K562 (cell line): ENCODE measurements around the gene CRAT. TPM values are rescaled to one million over a fixed set of nuclear protein-coding genes. Genes with fewer than 3 reads are reported as not detected.

ENCODE experiments used
- ADNP ChIP-seq: fragments of 200-800 bp; sonication (Bioruptor generic); IDR thresholded peaks from 2 replicates; pipeline ENCODE4 v1.6.1; 2016; ENCODE audit warnings: missing genetic modification characterization, missing compliant biosample characterization
- AFF4 ChIP-seq: sonication (generic); formaldehyde crosslinking; IDR thresholded peaks from 2 replicates; pipeline ENCODE4 v1.8.0; 2023; ENCODE audit warnings: mild to moderate bottlenecking, missing genetic modification reagents
- DPF2 ChIP-seq: fragments of 450-650 bp; IDR thresholded peaks from 2 replicates; pipeline ENCODE4 v1.6.1; 2016
- HDAC2 ChIP-seq: fragments of 450-650 bp; IDR thresholded peaks from 2 replicates; pipeline ENCODE4 v1.6.1; 2016; ENCODE audit warnings: mild to moderate bottlenecking
- HOXB6 ChIP-seq: fragments of 250-450 bp; sonication (Bioruptor Pico); IDR thresholded peaks from 2 replicates; pipeline ENCODE4 v1.5.1; 2022; ENCODE audit warnings: mild to moderate bottlenecking, borderline replicate concordance
- JUN ChIP-seq, 2 experiments: sonication (generic) in 1 of 2; formaldehyde crosslinking in 1 of 2; IDR thresholded peaks; 2 replicates each; pipeline versions ENCODE4 v1.6.1 to v1.8.0; 2012 to 2022; ENCODE audit warnings: borderline replicate concordance in 2 of 2, mild to moderate bottlenecking in 2 of 2, improper control_type of control experiment in 1 of 2, low read depth in 1 of 2, low read length in 1 of 2, missing genetic modification reagents in 1 of 2
- LCOR ChIP-seq: sonication (generic); formaldehyde crosslinking; IDR thresholded peaks from 2 replicates; pipeline ENCODE4 v1.8.0; 2022; ENCODE audit warnings: mild to moderate bottlenecking, missing genetic modification reagents
- MAX ChIP-seq: sonication (generic); formaldehyde crosslinking; IDR thresholded peaks from 2 replicates; pipeline ENCODE4 v1.9.0; 2022; ENCODE audit warnings: mild to moderate bottlenecking, missing genetic modification reagents
- RAD21 ChIP-seq, 2 experiments: fragments of 250-450 bp in 1 of 2; fragments of 450-650 bp in 1 of 2; sonication (Bioruptor Pico) in 1 of 2; formaldehyde crosslinking in 1 of 2; IDR thresholded peaks in 1 of 2; conservative IDR thresholded peaks in 1 of 2; 2 replicates each; pipeline versions ENCODE4 v1.4.0 to v1.8.0; 2020 to 2022; ENCODE audit warnings: mild to moderate bottlenecking in 2 of 2, moderate library complexity in 1 of 2
- STAG1 ChIP-seq: sonication (generic); formaldehyde crosslinking; IDR thresholded peaks from 2 replicates; pipeline ENCODE4 v1.5.0; 2020; ENCODE audit warnings: missing genetic modification reagents, borderline replicate concordance
- STAT5A ChIP-seq: IDR thresholded peaks from 2 replicates; pipeline ENCODE4 v1.6.1; 2012; ENCODE audit warnings: low read length, inconsistent platforms, borderline replicate concordance
- TARDBP ChIP-seq: fragments of 450-650 bp; IDR thresholded peaks from 2 replicates; pipeline ENCODE4 v1.6.1; 2016
- ZBTB2 ChIP-seq: fragments of 450-650 bp; IDR thresholded peaks from 2 replicates; pipeline ENCODE4 v1.6.1; 2016; ENCODE audit warnings: antibody characterized with exemption
- ZBTB33 ChIP-seq: sonication (generic); formaldehyde crosslinking; IDR thresholded peaks from 2 replicates; pipeline ENCODE4 v1.8.1; 2023; ENCODE audit warnings: mild to moderate bottlenecking, missing genetic modification reagents
- ZNF41 ChIP-seq: fragments of 250-450 bp; sonication (Bioruptor Pico); conservative IDR thresholded peaks from 2 replicates; pipeline ENCODE4 v1.4.0; 2020; ENCODE audit warnings: mild to moderate bottlenecking
- ZNF695 ChIP-seq: fragments of 450-650 bp; formaldehyde crosslinking; IDR thresholded peaks from 2 replicates; pipeline ENCODE4 v1.4.0; 2020; ENCODE audit warnings: mild to moderate bottlenecking, moderate library complexity
- ZNF696 ChIP-seq: fragments of 250-450 bp; sonication (Bioruptor Pico); conservative IDR thresholded peaks from 2 replicates; pipeline ENCODE4 v1.4.0; 2020; ENCODE audit warnings: mild to moderate bottlenecking, moderate library complexity
- polyA plus RNA-seq, 8 experiments: library from polyadenylated mRNA; depleted of rRNA in 4 of 8; stranded (reverse) in 5 of 8; unstranded in 3 of 8; fragments of >200 nt; fragmentation: Nextera tagmentation in 2 of 8; fragmentation: Illumina TruSeq in 1 of 8; extraction: Ambion mirVana in 2 of 8; extraction: Trizol in 1 of 8; gene quantifications; 2 replicates each; pipeline versions ENCODE4 v1.2.1 to v1.2.3, GENCODE V29; 2011 to 2014; ENCODE audit warnings: inconsistent platforms in 1 of 8, missing spikeins in 1 of 8
- total RNA-seq, 7 experiments: library from RNA; depleted of rRNA in 6 of 7; stranded (reverse); fragments of >200 nt in 6 of 7; fragmentation: Illumina TruSeq in 2 of 7; extraction: Trizol in 2 of 7; gene quantifications; 2 replicates each; pipeline versions ENCODE4 v1.2.1 to v1.2.3, GENCODE V29; 2011 to 2021; ENCODE audit warnings: low replicate concordance in 1 of 7

CRAT gene
- total and polyA plus RNA-seq, 9 of the 15 experiments (the other 6 are each of a cell fraction or from before 2014, with no cell fraction given) = 0.20 to 13.8 (median 5.4) TPM

GRCh38 chr9:129131300-129132145 is 20.9 kb upstream of the CRAT start (continued):
- TF ChIP-seq ZBTB33 (CRISPR knock-in tag) (peak; percentile 72), HOXB6 (CRISPR knock-in tag) (no peak), ZBTB2 (no peak), ZNF695 (CRISPR knock-in tag) (no peak), ZNF41 (no peak), ADNP (tag) (no peak), STAG1 (peak; percentile 96), STAT5A (no peak), MAX (CRISPR knock-in tag) (peak; percentile 54; the same call in 1 of the 2 replicates), JUN (IDR thresholded peaks at IDR 0.05; ENCODE audit: borderline replicate concordance, low read depth, low read length) (peak; percentile 36; the same call in 1 of the 2 replicates), JUN (CRISPR knock-in tag; IDR thresholded peaks at IDR 0.05; ENCODE audit: borderline replicate concordance) (no peak), RAD21 (CRISPR knock-in tag; conservative IDR thresholded peaks at IDR 0.05 in 1 of 2, IDR thresholded peaks at IDR 0.05 in 1 of 2) (peak; percentile 77 to 84), TARDBP (no peak), ZNF696 (CRISPR knock-in tag) (no peak), AFF4 (no peak), LCOR (CRISPR knock-in tag) (no peak), HDAC2 (0 out of 2 replicates have a peak, but pooled peaks have one; percentile 21), DPF2 (no peak)
